Liver (tissue), 9 donors: ENCODE data around the gene RDH11. TPM values are rescaled to one million over a fixed set of nuclear protein-coding genes. Genes with fewer than 3 reads are reported as not detected.

ENCODE experiments used
- DNase-seq: peaks from one replicate; pipeline ENCODE4 v3.0.0-alpha.2; 2017; ENCODE audit warnings: low spot score
- H3K27ac ChIP-seq, 2 donors: one replicate each; pipeline ENCODE4 v1.7.0; 2013; ENCODE audit warnings: inconsistent platforms in 2 of 2, low read length in 2 of 2, control low read depth in 1 of 2, low read depth in 1 of 2, mild to moderate bottlenecking in 1 of 2
- H3K27me3 ChIP-seq, 4 donors: one replicate each; pipeline versions ENCODE4 v1.6.1 to v1.7.0; 2013; ENCODE audit warnings: low read length in 3 of 4, inconsistent platforms in 1 of 4, mild to moderate bottlenecking in 1 of 4, moderate library complexity in 1 of 4; ENCODE audit not compliant: control insufficient read depth in 4 of 4, insufficient read depth in 4 of 4
- H3K36me3 ChIP-seq, 4 donors: one replicate each; pipeline versions ENCODE4 v1.6.1 to v1.7.0; 2013; ENCODE audit warnings: low read length in 3 of 4, mild to moderate bottlenecking in 3 of 4, low read depth in 1 of 4, moderate library complexity in 1 of 4; ENCODE audit not compliant: control insufficient read depth in 4 of 4, insufficient read depth in 3 of 4
- H3K4me1 ChIP-seq, 4 donors: one replicate each; pipeline versions ENCODE4 v1.6.1 to v1.7.0; 2013; ENCODE audit warnings: low read length in 3 of 4, mild to moderate bottlenecking in 3 of 4, moderate library complexity in 1 of 4; ENCODE audit not compliant: control insufficient read depth in 4 of 4, insufficient read depth in 4 of 4
- H3K4me3 ChIP-seq, 3 donors: one replicate each; pipeline versions ENCODE4 v1.6.1 to v1.7.0; 2013; ENCODE audit warnings: low read length in 3 of 3, control low read depth in 1 of 3, low read depth in 1 of 3, mild to moderate bottlenecking in 1 of 3
- H3K9ac ChIP-seq, 2 donors: one replicate each; pipeline ENCODE4 v1.7.0; 2013; ENCODE audit warnings: low read length in 2 of 2, mild to moderate bottlenecking in 2 of 2, moderate library complexity in 2 of 2, control low read depth in 1 of 2, low read depth in 1 of 2
- H3K9me3 ChIP-seq, 4 donors: one replicate each; pipeline versions ENCODE4 v1.6.1 to v1.7.0; 2013; ENCODE audit warnings: low read length in 3 of 4; ENCODE audit not compliant: control insufficient read depth in 4 of 4
- ATF3 ChIP-seq: IDR thresholded peaks from 2 replicates; pipeline ENCODE4 v1.6.1; 2016; ENCODE audit warnings: antibody characterized with exemption
- CTCF ChIP-seq: fragments of 150-350 bp; IDR thresholded peaks from 2 replicates; pipeline ENCODE4 v1.5.1; 2017; ENCODE audit warnings: improper control_type of control experiment, low read depth, low read length; ENCODE audit not compliant: missing input control
- EGR1 ChIP-seq, 2 donors: IDR thresholded peaks; 2 replicates each; pipeline ENCODE4 v1.6.1; 2016 to 2018; ENCODE audit warnings: antibody characterized with exemption in 2 of 2, low read depth in 2 of 2
- FOXA1 ChIP-seq: IDR thresholded peaks from 2 replicates; pipeline ENCODE4 v1.6.1; 2016; ENCODE audit warnings: antibody characterized with exemption
- HNF4A ChIP-seq, 2 donors: conservative IDR thresholded peaks; 2 replicates each; pipeline ENCODE4 v1.6.1; 2016; ENCODE audit warnings: antibody characterized with exemption in 2 of 2, mild to moderate bottlenecking in 2 of 2
- MAX ChIP-seq: IDR thresholded peaks from 2 replicates; pipeline ENCODE4 v1.6.1; 2016; ENCODE audit warnings: antibody characterized with exemption
- NR2F2 ChIP-seq: IDR thresholded peaks from 2 replicates; pipeline ENCODE4 v1.6.1; 2016; ENCODE audit warnings: antibody characterized with exemption
- RAD21 ChIP-seq, 2 donors: IDR thresholded peaks; 2 replicates each; pipeline ENCODE4 v1.6.1; 2016; ENCODE audit warnings: antibody characterized with exemption in 2 of 2, mild to moderate bottlenecking in 2 of 2
- RXRA ChIP-seq, 2 donors: IDR thresholded peaks; 2 replicates each; pipeline ENCODE4 v1.6.1; 2017 to 2018; ENCODE audit warnings: antibody characterized with exemption in 2 of 2, mild to moderate bottlenecking in 1 of 2
- TAF1 ChIP-seq: conservative IDR thresholded peaks from 2 replicates; pipeline ENCODE4 v1.6.1; 2016; ENCODE audit warnings: antibody characterized with exemption, mild to moderate bottlenecking
- WGBS: extraction: QIAGEN DNeasy Blood & Tissue Kit; methylation state at CpG from one replicate; pipeline ENCODE4 v1.1.7; 2013; 5-methylcytosine and 5-hydroxymethylcytosine counted together
- polyA plus RNA-seq, 2 donors: library from polyadenylated mRNA; stranded (reverse) in 1 of 2; unstranded in 1 of 2; fragments of 200-250 nt in 1 of 2; fragments of >200 nt in 1 of 2; fragmentation: Nextera tagmentation in 1 of 2; extraction: Ambion mirVana in 1 of 2; gene quantifications; one replicate each; pipeline versions ENCODE4 v1.2.1 to v1.2.3, GENCODE V29; 2013 to 2015
- total RNA-seq, 2 donors: library from RNA; depleted of rRNA; stranded (reverse); fragments of >200 nt; gene quantifications; one replicate each; pipeline ENCODE4 v1.2.3, GENCODE V29; 2014
- donor health status: healthy.
- donor health status: healthy.
- donor health status: healthy.
- donor health status: healthy.
- donor health status: healthy.

The RDH11 gene
- total and polyA plus RNA-seq, 4 donors = 99.7 to 174 (median 137) TPM

GRCh38 chr14:67644428-67644827 is 51.1 kb downstream of the RDH11 start:
- Histone ChIP-seq H3K4me1 (no peaks in the 10 kb centered on the region), H3K27me3 (no peaks in the 10 kb centered on the region), H3K27ac (no peak overlapping the region), H3K4me3 (no peak overlapping the region), H3K9ac (no peak overlapping the region), H3K36me3 (peaks cover 2 to 22% (median 18%) of the 10 kb centered on the region in 4 donors), H3K9me3 (no peaks in the 10 kb centered on the region)
- WGBS = 95% methylated on average over 2 of the region's 2 CpGs
- no peak for DNase-seq
- TF ChIP-seq RXRA (IDR thresholded peaks at IDR 0.05) = no peak
- TF ChIP-seq RAD21 (IDR thresholded peaks at IDR 0.05) = no peak
- no peak for TF ChIP-seq NR2F2
- no peak for TF ChIP-seq FOXA1
- TF ChIP-seq CTCF = no peak
- no peak for TF ChIP-seq EGR1 (IDR thresholded peaks at IDR 0.05; ENCODE audit: low read depth in 2 of 2)

- WGBS = 72% methylated on average over 1 of the region's 1 CpG
- H3K27ac ChIP-seq = no peak overlapping the region
- H3K9me3 ChIP-seq = no peaks in the 10 kb centered on the region
- DNase-seq = no peak
- TF ChIP-seq HNF4A (conservative IDR thresholded peaks at IDR 0.05) (no peak), ATF3 (no peak), MAX (no peak), NR2F2 (no peak)
- no peak overlapping the region for H3K4me3 ChIP-seq
- no peaks in the 10 kb centered on the region for H3K4me1 ChIP-seq
- H3K36me3 ChIP-seq = peaks cover 2 to 15% (median 12%) of the 10 kb centered on the region in 4 donors
- H3K9ac ChIP-seq = no peak overlapping the region
- no peaks in the 10 kb centered on the region for H3K27me3 ChIP-seq
Measured at GRCh38 chr14:67643713-67644112, 51.9 kb downstream of the RDH11 start.

- no peaks in the 10 kb centered on the region for H3K9me3 ChIP-seq
- no peak overlapping the region for H3K4me3 ChIP-seq
- peaks cover 2 to 14% (median 9%) of the 10 kb centered on the region in 4 donors for H3K36me3 ChIP-seq
- no peak overlapping the region for H3K9ac ChIP-seq
- no peak overlapping the region for H3K27ac ChIP-seq
- 88% methylated on average over 5 of the region's 5 CpGs for WGBS
- H3K4me1 ChIP-seq = no peaks in the 10 kb centered on the region
- DNase-seq = no peak
- TF ChIP-seq TAF1 = no peak
- H3K27me3 ChIP-seq = no peaks in the 10 kb centered on the region
Measured at GRCh38 chr14:67641902-67642749, 53.4 kb downstream of the RDH11 start.

- H3K9ac ChIP-seq = no peak overlapping the region
- no peaks in the 10 kb centered on the region for H3K9me3 ChIP-seq
- no peaks in the 10 kb centered on the region for H3K27me3 ChIP-seq
- peaks cover 2 to 8% (median 7%) of the 10 kb centered on the region in 4 donors for H3K36me3 ChIP-seq
- TF ChIP-seq EGR1 (IDR thresholded peaks at IDR 0.05; ENCODE audit: low read depth in 2 of 2) = no peak
- H3K27ac ChIP-seq = no peak overlapping the region
- no peaks in the 10 kb centered on the region for H3K4me1 ChIP-seq
- no peak for DNase-seq
- 97% methylated on average over 1 of the region's 1 CpG for WGBS
- no peak overlapping the region for H3K4me3 ChIP-seq
Measured at GRCh38 chr14:67641480-67641879, 54.1 kb downstream of the RDH11 start.
